ENCODE results near the gene ASF1B. TPM values are rescaled to one million over a fixed set of nuclear protein-coding genes. Genes with fewer than 3 reads are reported as not detected.
A peak's percentile ranks its signal among the peaks of the same experiment; 100 is the strongest.

Gene ASF1B
- total and polyA plus RNA-seq, 2 donors (not counting 1 experiment from before 2014, with no cell fraction given): 1.9 to 2.5 TPM

- DNase-seq: peak; percentile 26
- Histone ChIP-seq H3K9ac (ENCODE audit: low read length) (no peak overlapping the region), H3K79me2 (ENCODE audit: control insufficient read depth, insufficient read depth, low read length) (no peaks in the 10 kb centered on the region), H2AFZ (ENCODE audit: insufficient read depth, low read depth, low read length, poor library complexity, severe bottlenecking) (no peak overlapping the region), H3K9me3 (ENCODE audit: control extremely low read depth in 1 of 3, control insufficient read depth in 2 of 3, insufficient read depth in 1 of 3, low read length in 2 of 3) (peaks cover 0 to 3% (median 0%) of the 10 kb centered on the region in 3 donors), H3K27ac (ENCODE audit: low read length in 2 of 2) (no peak overlapping the region), H3K4me3 (ENCODE audit: control extremely low read depth in 1 of 5, extremely low read depth in 1 of 5, insufficient read depth in 1 of 5, low read depth in 2 of 5, low read length in 4 of 5) (no peak overlapping the region), H3K27me3 (replicated peaks in 1 of 4; ENCODE audit: control extremely low read depth in 1 of 4, control insufficient read depth in 3 of 4, insufficient read depth in 4 of 4, low read length in 3 of 4) (peaks cover 0 to 18% (median 5%) of the 10 kb centered on the region in 4 experiments), H3K4me1 (ENCODE audit: control insufficient read depth in 2 of 2, insufficient read depth in 2 of 2, low read length in 2 of 2) (peaks cover 31 to 35% of the 10 kb centered on the region in 2 donors), H4K20me1 (ENCODE audit: control insufficient read depth, insufficient read depth, low read length, poor library complexity, severe bottlenecking) (no peaks in the 10 kb centered on the region), H3K4me2 (replicated peaks; ENCODE audit: low read depth, low read length, poor library complexity, severe bottlenecking) (no peak overlapping the region), H3K36me3 (replicated peaks in 1 of 2; ENCODE audit: control extremely low read depth in 1 of 2, control insufficient read depth in 1 of 2, extremely low read depth in 1 of 2, insufficient read depth in 2 of 2, low read length in 1 of 2) (no peaks in the 10 kb centered on the region)
- no peak for TF ChIP-seq EZH2 (IDR thresholded peaks at IDR 0.05; ENCODE audit: borderline replicate concordance, insufficient read depth, low read depth, low read length, poor library complexity, severe bottlenecking)
- TF ChIP-seq CTCF (IDR thresholded peaks at IDR 0.05): no peak
- no peak overlapping the region for H3K27ac Mint-ChIP-seq
- H3K9me3 Mint-ChIP-seq (ENCODE audit: insufficient read depth): no peaks in the 10 kb centered on the region
- intact Hi-C loops (cut with micrococcal nuclease): loop anchor here (5.0 kb wide), 1 partner anchor 118 kb away; the partner anchor contains the start of gene DCAF15
- 97% methylated on average over 43 of the region's 43 CpGs for WGBS (ENCODE audit: insufficient coverage)
- ATAC-seq (ENCODE audit: low read depth): no peak
- H3K27me3 Mint-ChIP-seq: peaks cover 8% of the 10 kb centered on the region
- ChIA-PET POLR2A (no interaction called here), CTCF (interaction anchor here (0.6 to 6.8 kb wide), 14 partner anchors 11 to 657 kb away, joined by 3 to 92 read pairs (median 8); partner anchors contain the start of genes ASF1B, BRME1, CC2D1A and NANOS3)
- H3K4me3 Mint-ChIP-seq: peak overlapping the region; percentile 23
- H3K4me1 Mint-ChIP-seq: peaks cover 26% of the 10 kb centered on the region
Measured at GRCh38 chr19:14070268-14071050, 65.9 kb downstream of the ASF1B start.

Other genes with a start within 250 kb of the ASF1B start
- gene BRME1, start 230.5 kb downstream of the ASF1B start, total RNA-seq: 1.7 and 2.4 TPM in 2 replicates
- 1.1 and 1.8 TPM in 2 replicates for gene BRME1, start 230.5 kb downstream of the ASF1B start, polyA plus RNA-seq
- 47.1 and 47.2 TPM in 2 replicates for gene CC2D1A, start 230.4 kb downstream of the ASF1B start, total RNA-seq
- 28.9 and 34.3 TPM in 2 replicates for gene CC2D1A, start 230.4 kb downstream of the ASF1B start, polyA plus RNA-seq
- not detected in 2 replicates for gene PODNL1, start 198.2 kb downstream of the ASF1B start, total RNA-seq
- 0.13 TPM in 1 of 2 replicates, not detected in the other for gene PODNL1, start 198.2 kb downstream of the ASF1B start, polyA plus RNA-seq
- gene DCAF15, start 184.1 kb downstream of the ASF1B start, total RNA-seq: 115 and 116 TPM in 2 replicates
- gene DCAF15, start 184.1 kb downstream of the ASF1B start, polyA plus RNA-seq: 157 and 160 TPM in 2 replicates
- gene RFX1, start 130.3 kb downstream of the ASF1B start, total RNA-seq: 33.3 and 33.9 TPM in 2 replicates
- gene RFX1, start 130.3 kb downstream of the ASF1B start, polyA plus RNA-seq: 9.2 and 10.9 TPM in 2 replicates
- not detected in 2 replicates for gene RLN3, start 108.4 kb downstream of the ASF1B start, total RNA-seq
- gene RLN3, start 108.4 kb downstream of the ASF1B start, polyA plus RNA-seq: 0.42 TPM in 1 of 2 replicates, not detected in the other
- gene IL27RA, start 104.8 kb downstream of the ASF1B start, total RNA-seq: 38.2 and 38.6 TPM in 2 replicates
- gene IL27RA, start 104.8 kb downstream of the ASF1B start, polyA plus RNA-seq: 27.4 and 36.2 TPM in 2 replicates
- gene PALM3, start 74.5 kb downstream of the ASF1B start, total RNA-seq: not detected in 2 replicates
- not detected in 2 replicates for gene PALM3, start 74.5 kb downstream of the ASF1B start, polyA plus RNA-seq
- 0.34 and 0.36 TPM in 2 replicates for gene MISP3, start 63.8 kb downstream of the ASF1B start, total RNA-seq
- gene MISP3, start 63.8 kb downstream of the ASF1B start, polyA plus RNA-seq: 0.25 and 0.34 TPM in 2 replicates
- gene C19orf67, start 50.8 kb downstream of the ASF1B start, total RNA-seq: 1.2 TPM in 1 of 2 replicates, not detected in the other
- gene C19orf67, start 50.8 kb downstream of the ASF1B start, polyA plus RNA-seq: not detected in 2 replicates
- 32.4 and 39.2 TPM in 2 replicates for gene SAMD1, start 45.8 kb downstream of the ASF1B start, total RNA-seq
- 17.4 and 22.7 TPM in 2 replicates for gene SAMD1, start 45.8 kb downstream of the ASF1B start, polyA plus RNA-seq
- gene PRKACA, start 18.8 kb downstream of the ASF1B start, total RNA-seq: 43.0 and 48.8 TPM in 2 replicates
- gene PRKACA, start 18.8 kb downstream of the ASF1B start, polyA plus RNA-seq: 36.6 and 36.8 TPM in 2 replicates
- 0.85 and 1.8 TPM in 2 replicates for gene ADGRL1, start 69.6 kb upstream of the ASF1B start, total RNA-seq
- gene ADGRL1, start 69.6 kb upstream of the ASF1B start, polyA plus RNA-seq: 0.64 and 0.68 TPM in 2 replicates
- 187 and 188 TPM in 2 replicates for gene ADGRE5, start 244.9 kb upstream of the ASF1B start, total RNA-seq
- 116 and 194 TPM in 2 replicates for gene ADGRE5, start 244.9 kb upstream of the ASF1B start, polyA plus RNA-seq